ENCODE results near the gene RTN4. TPM values are rescaled to one million over a fixed set of nuclear protein-coding genes. Genes with fewer than 3 reads are reported as not detected.

The RTN4 gene
- total and polyA plus RNA-seq, 2 experiments from 2014 or later, result 186 to 223 TPM

DNA sequence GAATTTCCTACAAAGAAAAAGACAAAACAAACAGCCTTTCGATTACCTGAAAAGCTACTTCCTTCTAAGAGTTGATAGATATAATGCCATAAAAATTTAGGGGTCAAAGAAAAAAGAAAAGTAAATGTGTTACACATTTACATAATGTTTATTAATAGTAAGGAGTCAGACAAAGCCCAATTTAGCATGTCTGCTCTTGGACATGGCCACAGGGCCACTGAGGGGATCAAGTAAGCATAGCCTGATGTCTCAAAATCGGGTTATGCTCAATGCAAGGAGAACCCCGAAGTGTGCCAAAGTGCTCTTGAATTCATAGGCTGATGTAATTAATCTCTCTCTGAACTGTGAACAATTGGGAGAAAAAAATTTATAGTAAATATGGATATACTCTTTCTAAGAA lies 61.6 kb downstream of the RTN4 start:
- peaks cover 13% of the 10 kb centered on the region for H3K36me3 ChIP-seq
- TF ChIP-seq, protein P1, sequence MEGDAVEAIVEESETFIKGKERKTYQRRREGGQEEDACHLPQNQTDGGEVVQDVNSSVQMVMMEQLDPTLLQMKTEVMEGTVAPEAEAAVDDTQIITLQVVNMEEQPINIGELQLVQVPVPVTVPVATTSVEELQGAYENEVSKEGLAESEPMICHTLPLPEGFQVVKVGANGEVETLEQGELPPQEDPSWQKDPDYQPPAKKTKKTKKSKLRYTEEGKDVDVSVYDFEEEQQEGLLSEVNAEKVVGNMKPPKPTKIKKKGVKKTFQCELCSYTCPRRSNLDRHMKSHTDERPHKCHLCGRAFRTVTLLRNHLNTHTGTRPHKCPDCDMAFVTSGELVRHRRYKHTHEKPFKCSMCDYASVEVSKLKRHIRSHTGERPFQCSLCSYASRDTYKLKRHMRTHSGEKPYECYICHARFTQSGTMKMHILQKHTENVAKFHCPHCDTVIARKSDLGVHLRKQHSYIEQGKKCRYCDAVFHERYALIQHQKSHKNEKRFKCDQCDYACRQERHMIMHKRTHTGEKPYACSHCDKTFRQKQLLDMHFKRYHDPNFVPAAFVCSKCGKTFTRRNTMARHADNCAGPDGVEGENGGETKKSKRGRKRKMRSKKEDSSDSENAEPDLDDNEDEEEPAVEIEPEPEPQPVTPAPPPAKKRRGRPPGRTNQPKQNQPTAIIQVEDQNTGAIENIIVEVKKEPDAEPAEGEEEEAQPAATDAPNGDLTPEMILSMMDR (IDR thresholded peaks at IDR 0.05; ENCODE audit: low read depth, low read length), result no peak
- no peaks in the 10 kb centered on the region for H3K27me3 ChIP-seq
- peaks cover 4% of the 10 kb centered on the region for H3K4me1 ChIP-seq (ENCODE audit: low read depth)
- no peaks in the 10 kb centered on the region for H3K9me3 ChIP-seq (ENCODE audit: low read depth)
- no peak for DNase-seq (ENCODE audit: low read depth in 1 of 2, low spot score in 1 of 2)
- H3K4me3 ChIP-seq, result no peak overlapping the region
- H3K27ac ChIP-seq, result no peak overlapping the region

GRCh38 chr2:54986264-54986663 lies 64.0 kb downstream of the RTN4 start:
- Histone ChIP-seq H3K27me3 (no peaks in the 10 kb centered on the region), H3K4me1 (ENCODE audit: low read depth) (peaks cover 7% of the 10 kb centered on the region), H3K4me3 (no peak overlapping the region), H3K36me3 (peaks cover 26% of the 10 kb centered on the region), H3K9me3 (ENCODE audit: low read depth) (no peaks in the 10 kb centered on the region), H3K27ac (no peak overlapping the region)
- no peak for DNase-seq (ENCODE audit: low read depth in 1 of 2, low spot score in 1 of 2)
- TF ChIP-seq, protein P1 (IDR thresholded peaks at IDR 0.05; ENCODE audit: low read depth, low read length), result no peak

- Histone ChIP-seq H3K9me3 (ENCODE audit: low read depth) (no peaks in the 10 kb centered on the region), H3K36me3 (peaks cover 29% of the 10 kb centered on the region), H3K4me1 (ENCODE audit: low read depth) (peaks cover 4% of the 10 kb centered on the region), H3K4me3 (no peak overlapping the region), H3K27me3 (no peaks in the 10 kb centered on the region), H3K27ac (no peak overlapping the region)
- TF ChIP-seq, protein P1 (IDR thresholded peaks at IDR 0.05; ENCODE audit: low read depth, low read length), result no peak
- no peak for DNase-seq (ENCODE audit: low read depth in 1 of 2, low spot score in 1 of 2)
These were observed 65.8 kb downstream of the RTN4 start for GRCh38 chr2:54984476-54984875.

DNA sequence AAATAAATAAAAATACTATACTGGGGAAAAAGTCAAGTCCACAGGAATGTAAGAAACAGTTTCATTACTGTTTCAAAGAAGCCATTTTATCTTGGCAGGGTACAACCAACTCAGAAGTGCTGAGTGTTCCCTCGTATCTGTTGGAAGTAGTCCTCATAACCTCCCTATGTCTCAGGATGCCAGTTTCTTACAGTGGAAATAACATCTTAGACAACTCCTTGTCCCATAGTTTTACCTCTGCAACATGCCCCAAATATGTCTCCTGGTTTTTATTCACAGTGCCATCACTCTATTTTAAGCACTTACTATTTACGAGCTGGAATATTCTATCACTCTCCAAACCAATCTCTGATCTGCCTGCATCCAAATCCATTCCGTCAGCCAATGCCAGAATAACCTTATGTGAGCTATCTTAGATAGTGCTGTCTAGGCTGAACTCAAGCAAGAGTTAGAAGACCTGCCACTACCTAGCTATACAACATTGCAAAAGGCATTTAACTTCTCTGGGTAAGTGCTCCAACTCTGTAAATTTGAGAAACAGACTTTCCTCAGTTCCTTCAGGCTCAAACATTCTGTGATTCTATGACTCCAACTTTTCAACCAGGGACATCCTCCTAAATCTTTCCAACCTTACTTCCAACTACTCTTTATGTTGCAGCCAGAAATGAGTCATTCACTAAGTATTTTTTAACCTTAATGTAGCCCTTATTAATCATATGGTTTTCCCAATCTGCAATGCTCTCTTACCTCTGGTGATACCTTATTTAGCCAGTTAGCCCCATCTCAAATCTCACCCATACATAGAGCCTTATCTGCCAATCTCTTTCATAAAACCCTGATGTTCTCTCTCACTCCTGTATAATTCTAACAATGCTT lies 66.7 kb downstream of the RTN4 start:
- peaks cover 29% of the 10 kb centered on the region for H3K36me3 ChIP-seq

DNA sequence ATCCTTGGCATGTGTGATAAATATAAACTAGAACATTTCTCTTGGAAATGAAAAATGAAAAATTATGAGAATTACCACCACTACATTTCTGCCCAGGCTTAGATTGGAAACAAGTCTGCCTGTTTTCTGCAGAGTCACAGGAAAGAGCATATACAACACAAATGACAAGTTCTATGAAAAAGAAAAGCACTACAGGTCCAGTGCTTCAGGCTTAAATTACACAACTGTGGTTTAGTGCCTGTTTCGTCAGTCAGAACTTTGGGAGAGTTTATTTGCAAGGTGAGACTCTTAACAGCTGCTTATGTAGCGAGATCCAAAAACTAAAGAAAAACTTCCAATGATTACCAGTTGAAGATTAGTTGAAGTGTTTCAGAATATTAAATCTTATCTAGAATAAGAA lies 68.9 kb downstream of the RTN4 start:
- no peaks in the 10 kb centered on the region for H3K27me3 ChIP-seq
- peaks cover 18% of the 10 kb centered on the region for H3K4me1 ChIP-seq (ENCODE audit: low read depth)
- H3K27ac ChIP-seq, result no peak overlapping the region
- no peak for DNase-seq (ENCODE audit: low read depth in 1 of 2, low spot score in 1 of 2)
- TF ChIP-seq, protein P1 (IDR thresholded peaks at IDR 0.05; ENCODE audit: low read depth, low read length), result no peak
- H3K9me3 ChIP-seq (ENCODE audit: low read depth), result no peaks in the 10 kb centered on the region
- H3K4me3 ChIP-seq, result no peak overlapping the region
- peaks cover 26% of the 10 kb centered on the region for H3K36me3 ChIP-seq

More for the DNA sequence above, 66.7 kb downstream of the RTN4 start:
- H3K27me3 ChIP-seq, result no peaks in the 10 kb centered on the region
- TF ChIP-seq, protein P1 (IDR thresholded peaks at IDR 0.05; ENCODE audit: low read depth, low read length), result no peak
- peaks cover 3% of the 10 kb centered on the region for H3K4me1 ChIP-seq (ENCODE audit: low read depth)
- H3K27ac ChIP-seq, result no peak overlapping the region
- DNase-seq (ENCODE audit: low read depth in 1 of 2, low spot score in 1 of 2), result peak in 1 of 2 donors; percentile 41
- no peak overlapping the region for H3K4me3 ChIP-seq
- no peaks in the 10 kb centered on the region for H3K9me3 ChIP-seq (ENCODE audit: low read depth)

Measured in cardiac muscle cell (in vitro differentiated cells and primary cell).